Esophagus mucosa (tissue), 1 donor: Measurements from ENCODE around the gene BBX. TPM values are rescaled to one million over a fixed set of nuclear protein-coding genes. Genes with fewer than 3 reads are reported as not detected.

Experiments
- ATAC-seq: fragments of 200-7000 bp; cut with Tn5 transposase; one replicate; pipeline ENCODE4 v1.9.1; 2020
- total RNA-seq: library from RNA; stranded (reverse); gene quantifications from one replicate; pipeline ENCODE4 v1.2.4, GENCODE V29; 2023
- donor health status: DM: yes; HTN: yes; CAD: no.

The BBX gene
- total RNA-seq, 1 donor from 2014 or later: 19.9 TPM

DNA sequence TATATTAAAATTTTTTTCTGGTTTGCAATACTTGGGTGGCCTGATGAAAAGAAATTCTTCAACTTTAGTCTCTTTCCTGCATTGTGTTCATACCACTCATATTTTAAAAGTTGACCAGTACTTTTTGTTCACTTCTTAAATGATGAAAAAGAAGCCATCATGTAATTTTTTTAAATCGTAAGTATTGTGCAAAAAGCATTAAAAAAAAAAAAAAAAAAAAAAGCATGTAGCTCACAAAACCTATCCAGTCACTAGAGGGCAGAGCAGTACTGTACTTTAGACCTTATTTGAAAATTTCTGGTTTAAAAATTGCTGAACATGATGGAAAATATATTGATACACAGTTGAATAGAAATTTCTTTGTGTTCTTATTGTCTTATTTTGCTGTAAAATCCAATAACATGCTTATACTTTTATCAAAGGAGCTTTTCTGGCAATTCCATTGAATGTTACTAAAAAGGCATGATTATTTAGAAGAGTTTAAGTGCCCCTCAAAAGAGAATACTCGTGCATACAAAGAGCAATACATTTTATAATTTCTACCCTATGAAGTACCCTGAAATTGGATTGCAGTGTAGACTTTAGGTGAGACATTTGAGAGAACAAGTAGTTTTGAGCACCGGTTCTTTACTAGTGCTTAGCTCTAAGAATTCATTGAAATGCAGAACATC, 137.7 kb downstream of the BBX start:
- ATAC-seq: no peak

DNA sequence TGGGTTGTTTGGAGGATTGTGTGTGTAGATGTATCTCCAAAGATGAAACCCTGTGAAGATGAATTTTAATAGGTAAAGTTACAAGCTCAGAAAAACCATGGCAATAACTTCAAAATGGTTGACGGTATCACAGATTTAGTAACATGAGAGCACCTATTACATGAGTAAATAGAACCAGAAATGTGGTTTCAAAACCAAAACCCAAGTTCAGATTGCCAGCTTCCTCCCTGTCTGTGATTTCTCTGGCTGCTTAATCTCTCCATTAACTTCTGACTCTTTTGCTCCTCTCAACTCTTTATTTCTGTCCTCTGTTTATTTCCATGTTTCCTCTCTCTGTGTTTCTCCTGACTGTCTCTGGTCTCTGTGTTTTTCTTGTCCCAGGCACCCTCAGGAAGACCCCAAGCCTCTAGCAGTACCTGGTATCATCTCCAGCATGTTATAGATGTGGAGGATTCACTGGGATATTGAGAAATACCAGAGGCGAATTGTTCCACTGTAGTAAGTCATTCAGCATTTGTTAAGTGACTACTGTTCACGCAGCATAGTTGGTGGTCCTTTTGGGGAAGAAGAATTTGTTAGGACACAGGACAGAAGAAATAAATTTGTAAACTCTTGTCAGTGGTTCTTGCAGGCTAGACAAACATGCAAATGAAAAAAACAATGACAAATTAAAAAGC, 138.8 kb downstream of the BBX start:
- ATAC-seq: no peak

- ATAC-seq: no peak
Measured at GRCh38 chr3:107662124-107662507, 139.4 kb downstream of the BBX start.

DNA sequence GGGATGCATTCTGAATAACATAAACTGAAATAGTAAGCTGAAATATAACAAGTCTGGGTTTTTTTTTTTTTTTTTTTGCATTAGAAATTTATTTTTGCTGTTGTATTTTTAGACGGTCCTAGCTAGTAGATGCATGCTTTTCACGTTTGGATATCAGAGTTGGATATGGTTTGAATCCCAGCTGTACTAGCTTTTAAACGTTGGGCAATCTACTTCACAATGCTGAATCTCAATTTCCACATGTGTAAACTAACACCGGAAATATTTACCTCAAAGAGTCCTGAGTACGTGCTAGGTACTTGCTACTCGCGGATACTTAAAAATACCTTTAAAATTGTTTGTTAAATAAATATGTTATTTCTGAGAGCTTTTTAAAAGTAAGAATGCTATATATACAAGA, 139.8 kb downstream of the BBX start:
- no peak for ATAC-seq

GRCh38 chr3:107663266-107663665, 140.5 kb downstream of the BBX start:
- ATAC-seq: no peak

GRCh38 chr3:107664614-107665013, 141.9 kb downstream of the BBX start:
- ATAC-seq: no peak

DNA sequence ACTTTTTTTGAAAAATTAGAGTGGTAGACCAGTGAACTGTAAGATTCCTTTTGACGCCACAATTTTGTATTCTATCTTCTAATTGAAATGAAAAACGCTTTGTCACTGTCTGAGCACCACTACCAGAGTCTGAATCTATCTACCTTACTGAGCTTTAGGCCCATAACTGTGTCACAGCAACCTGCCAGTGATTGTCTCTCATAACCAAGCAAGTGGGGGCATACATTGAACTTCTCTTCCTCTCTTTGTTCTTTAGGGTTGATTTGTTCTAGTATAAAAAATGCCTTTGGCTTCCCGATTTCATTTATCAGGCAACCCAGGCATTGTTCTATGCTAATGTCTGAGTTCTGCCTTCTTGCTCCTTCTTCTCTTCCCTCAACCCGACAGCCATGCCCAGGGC, 142.6 kb downstream of the BBX start:
- ATAC-seq: no peak

DNA sequence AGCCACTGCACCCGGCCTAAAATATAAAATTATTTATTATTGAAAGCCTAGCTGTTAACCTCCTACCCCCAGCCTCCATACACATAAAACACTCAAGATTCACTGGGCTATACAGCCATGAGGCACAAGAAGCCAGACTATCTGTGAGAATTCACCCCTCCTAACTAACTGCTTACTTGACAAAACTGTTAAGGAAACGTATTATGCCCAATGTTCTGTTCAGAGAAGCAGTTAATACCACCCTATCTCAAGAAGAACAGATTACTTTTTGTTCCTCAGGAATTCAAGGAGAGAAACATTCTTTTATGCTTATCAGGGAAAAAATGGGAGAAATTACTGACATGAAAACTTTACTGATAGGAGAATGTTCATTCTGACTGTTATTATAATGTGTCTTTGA, 144.1 kb downstream of the BBX start:
- ATAC-seq: no peak

- no peak for ATAC-seq
Measured at GRCh38 chr3:107668416-107668815, 145.7 kb downstream of the BBX start.

DNA sequence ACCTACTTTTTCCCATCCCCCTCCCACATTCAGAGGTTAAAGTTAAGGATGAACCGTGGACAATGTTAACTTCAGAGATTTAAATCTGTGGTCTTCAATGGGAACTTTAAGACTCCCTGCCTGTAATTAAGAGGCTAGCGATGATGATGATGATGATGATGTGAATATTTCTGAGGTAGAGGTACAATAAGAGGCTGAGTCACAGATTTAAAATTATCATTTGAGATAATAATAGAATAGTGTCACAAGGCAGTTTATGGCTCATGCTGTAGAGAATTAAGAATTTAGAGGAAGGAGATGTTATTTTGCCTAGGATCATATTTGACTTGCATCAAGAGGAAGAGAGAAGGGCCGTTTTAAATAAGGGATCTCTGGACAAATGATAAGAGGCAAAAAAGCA, 146.2 kb downstream of the BBX start:
- ATAC-seq: no peak

- ATAC-seq: no peak
Measured at GRCh38 chr3:107669669-107670068, 146.9 kb downstream of the BBX start.

DNA sequence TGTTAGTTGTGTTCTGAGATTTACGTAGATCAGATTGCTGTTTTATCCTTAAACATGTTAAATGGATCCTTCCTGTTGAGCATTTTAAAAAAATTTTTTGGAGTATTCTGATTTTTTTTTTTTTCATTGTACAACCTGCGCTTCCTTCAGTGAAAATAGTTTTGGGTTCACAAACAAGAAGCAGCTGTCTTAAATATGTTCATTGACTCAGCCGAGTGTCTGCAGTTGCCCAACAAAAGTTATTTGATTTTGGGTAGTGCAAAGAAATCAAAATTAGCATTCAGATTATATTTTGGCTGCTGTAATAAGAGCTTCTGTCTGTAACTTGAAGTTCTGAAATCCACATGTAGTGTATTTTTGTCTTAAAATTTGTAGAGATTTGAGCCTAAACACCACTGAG, 148.2 kb downstream of the BBX start:
- ATAC-seq: no peak

- ATAC-seq: peak; percentile 62
Measured at GRCh38 chr3:107674371-107674770, 151.6 kb downstream of the BBX start.

GRCh38 chr3:107675233-107675900, 152.6 kb downstream of the BBX start:
- ATAC-seq: no peak

DNA sequence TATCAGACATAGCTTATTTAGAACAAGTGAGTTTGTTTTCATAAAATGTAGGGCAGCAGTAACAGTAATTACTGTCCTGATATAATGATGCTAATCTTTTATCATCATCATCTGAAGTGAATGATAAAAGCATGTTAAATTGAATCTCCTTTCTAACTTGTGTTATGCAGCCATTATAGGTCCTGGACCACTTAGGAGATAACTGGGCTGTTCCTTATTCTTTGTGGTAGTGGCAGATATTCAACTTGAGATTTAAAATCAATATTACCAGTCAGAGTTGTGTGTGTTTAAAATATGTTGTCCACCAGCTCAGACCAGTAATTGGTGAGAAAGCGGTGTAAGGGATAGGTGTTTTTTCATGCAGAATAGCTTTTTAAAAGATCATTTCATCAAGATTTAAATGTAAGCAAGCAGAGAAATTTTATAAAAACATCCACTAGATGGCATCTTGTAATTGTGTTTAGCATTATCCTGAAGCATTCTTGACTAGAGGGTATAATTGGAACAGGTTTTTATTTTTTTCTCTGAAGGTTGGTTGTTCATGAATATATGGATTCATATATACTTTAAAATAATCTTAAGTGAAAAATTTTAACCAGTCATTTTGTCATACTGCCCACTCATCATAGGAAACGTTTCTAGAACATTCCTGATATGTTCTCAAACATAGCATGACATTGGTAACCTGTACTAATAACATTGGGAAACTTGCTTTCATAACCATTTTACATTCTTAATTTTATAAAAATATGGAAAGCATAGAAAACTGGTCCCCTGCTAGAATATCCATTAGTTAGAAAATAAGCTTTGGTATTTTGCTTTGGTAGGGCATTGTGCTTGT, 153.9 kb downstream of the BBX start:
- ATAC-seq: no peak

GRCh38 chr3:107679921-107680320, 157.2 kb downstream of the BBX start:
- no peak for ATAC-seq

- no peak for ATAC-seq
Measured at GRCh38 chr3:107680698-107681097, 157.9 kb downstream of the BBX start.

DNA sequence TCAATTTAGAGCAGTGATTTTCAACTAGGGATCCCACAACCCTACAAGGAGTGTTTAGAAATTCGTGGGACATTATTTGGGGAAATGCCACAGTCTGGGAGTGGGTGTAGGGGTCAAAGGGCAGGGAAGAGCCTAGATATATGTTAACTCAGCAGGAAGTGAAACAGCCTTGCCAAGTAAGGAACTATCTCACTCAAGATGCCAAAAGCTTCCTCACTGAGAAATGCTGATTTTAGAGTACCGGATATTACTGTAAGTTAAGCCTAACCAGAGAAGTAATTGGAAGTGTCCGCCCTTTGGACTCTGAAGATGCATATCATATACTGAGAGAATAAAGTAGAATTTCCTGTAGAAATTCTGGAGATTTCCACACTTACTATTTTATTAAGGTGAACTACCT, 158.6 kb downstream of the BBX start:
- no peak for ATAC-seq

DNA sequence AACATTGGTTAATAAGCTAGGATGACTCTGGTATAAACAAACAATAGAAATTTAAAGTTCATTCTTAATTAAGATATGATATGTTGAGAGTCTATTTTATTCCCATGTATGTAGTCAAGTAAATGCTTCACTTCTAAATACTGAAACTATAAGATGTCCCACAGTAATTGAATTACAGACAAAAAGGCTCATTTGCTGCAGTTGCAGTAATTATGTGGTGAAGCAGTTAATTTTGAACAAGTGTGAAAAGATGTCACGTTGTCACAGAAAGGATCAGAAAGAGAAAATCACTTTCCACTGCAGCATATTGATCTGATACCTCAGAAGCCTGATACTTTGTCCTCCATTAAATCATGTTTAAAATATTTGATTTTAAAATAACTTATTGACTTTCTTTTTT, 159.8 kb downstream of the BBX start:
- ATAC-seq: no peak

DNA sequence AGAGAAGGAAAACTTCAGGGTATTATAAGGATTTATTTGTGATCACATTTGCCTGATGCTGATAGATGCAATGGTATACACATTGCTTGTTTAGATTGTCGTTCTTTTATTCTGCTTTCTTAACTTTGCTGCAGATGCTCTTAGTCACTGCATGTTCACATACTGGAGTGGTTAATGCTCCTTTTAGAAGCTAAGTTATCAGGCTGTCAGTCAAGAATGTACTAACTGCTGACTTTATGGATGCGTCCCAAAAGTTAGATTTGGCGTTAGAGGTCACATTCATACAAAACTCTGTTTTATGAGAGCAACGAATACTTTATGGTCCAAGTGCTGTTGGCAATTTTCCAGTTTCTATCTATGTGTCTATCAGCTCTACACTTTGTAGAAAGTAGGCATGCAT, 160.7 kb downstream of the BBX start:
- no peak for ATAC-seq

DNA sequence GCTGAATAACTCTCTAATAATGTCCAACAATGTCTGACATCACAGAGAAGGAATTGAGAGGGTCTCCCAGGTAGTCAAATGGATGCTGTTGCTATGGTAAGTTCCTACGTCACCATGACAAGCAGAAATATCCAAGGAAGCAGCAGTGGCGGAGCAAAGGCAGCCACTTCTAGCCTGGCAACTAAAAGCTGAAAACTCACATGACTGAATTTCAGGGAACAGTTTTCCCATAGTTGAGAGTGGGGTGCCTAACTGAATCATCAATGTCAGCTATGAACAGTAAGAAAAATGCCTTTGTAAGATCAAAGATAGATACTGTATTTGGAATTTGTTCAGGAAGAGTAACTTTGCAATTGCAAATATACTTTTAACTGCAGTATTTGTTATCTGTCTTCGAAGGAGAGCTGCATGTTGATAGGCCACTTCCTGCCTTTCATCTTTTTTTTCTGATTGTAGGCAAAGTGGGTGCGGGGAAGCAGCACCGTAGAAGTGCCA, 161.7 kb downstream of the BBX start:
- ATAC-seq: no peak

- no peak for ATAC-seq
Measured at GRCh38 chr3:107685383-107685782, 162.6 kb downstream of the BBX start.

DNA sequence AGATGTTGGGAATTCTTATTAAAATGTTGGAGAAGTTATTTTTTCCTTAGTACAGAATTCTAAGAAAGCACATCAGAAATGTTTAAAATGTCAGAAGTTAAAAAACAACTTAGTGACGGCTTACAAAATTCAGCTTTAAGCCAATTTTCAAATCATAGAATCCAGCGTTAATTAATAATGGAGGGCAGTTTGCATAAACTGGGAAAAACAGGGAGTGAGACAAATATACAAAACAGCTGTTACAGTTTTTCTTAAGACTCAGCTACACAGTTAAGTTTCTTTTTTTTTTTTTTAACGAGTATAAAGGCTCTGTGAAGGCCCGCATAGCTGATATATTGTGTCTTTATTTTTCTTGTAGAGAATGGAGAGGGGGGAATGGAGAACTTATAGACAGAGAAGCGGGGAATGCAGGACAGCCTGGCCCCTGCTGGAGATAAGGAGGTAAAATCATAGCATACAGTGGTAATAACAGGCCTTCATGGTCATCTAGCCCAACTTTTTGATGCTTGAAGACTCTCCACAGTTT, 164.4 kb downstream of the BBX start:
- no peak for ATAC-seq
